HUES6 (cell line): ENCODE measurements around the gene ZBTB43.

Experiments used
- H3K27ac ChIP-seq: 2 replicates; pipeline ENCODE4 v1.7.0; 2013; ENCODE audit warnings: low read depth, mild to moderate bottlenecking, low read length, inconsistent platforms
- H3K27me3 ChIP-seq: 2 replicates; pipeline ENCODE4 v1.6.1; 2013; ENCODE audit warnings: low read length; ENCODE audit not compliant: control insufficient read depth, insufficient read depth
- H3K36me3 ChIP-seq: 2 replicates; pipeline ENCODE4 v1.6.1; 2013; ENCODE audit warnings: low read length; ENCODE audit not compliant: control insufficient read depth, insufficient read depth
- H3K4me1 ChIP-seq: 2 replicates; pipeline ENCODE4 v1.6.1; 2013; ENCODE audit warnings: low read length; ENCODE audit not compliant: control insufficient read depth, insufficient read depth
- H3K4me3 ChIP-seq: 2 replicates; pipeline ENCODE4 v1.5.1; 2013; ENCODE audit warnings: low read depth, low read length
- H3K9ac ChIP-seq: one replicate; pipeline ENCODE4 v1.6.1; 2013; ENCODE audit warnings: mild to moderate bottlenecking, low read length
- H3K9me3 ChIP-seq: 2 replicates; pipeline ENCODE4 v1.6.1; 2013; ENCODE audit warnings: low read depth, low read length; ENCODE audit not compliant: control insufficient read depth, insufficient read depth

The ZBTB43 gene

GRCh38 chr9:126842977-126843799, 38.3 kb downstream of the ZBTB43 start:
- Histone ChIP-seq H3K36me3 (no peaks in the 10 kb centered on the region), H3K4me1 (no peaks in the 10 kb centered on the region), H3K9ac (no peak overlapping the region), H3K27me3 (no peaks in the 10 kb centered on the region), H3K9me3 (no peaks in the 10 kb centered on the region), H3K4me3 (no peak overlapping the region), H3K27ac (no peak overlapping the region)

GRCh38 chr9:126844085-126844484, 39.2 kb downstream of the ZBTB43 start:
- Histone ChIP-seq H3K27ac (no peak overlapping the region), H3K36me3 (no peaks in the 10 kb centered on the region), H3K9me3 (no peaks in the 10 kb centered on the region), H3K4me1 (no peaks in the 10 kb centered on the region), H3K4me3 (no peak overlapping the region), H3K27me3 (no peaks in the 10 kb centered on the region), H3K9ac (no peak overlapping the region)

- H3K4me1 ChIP-seq: no peaks in the 10 kb centered on the region
- H3K9me3 ChIP-seq: no peaks in the 10 kb centered on the region
- H3K27me3 ChIP-seq: peaks cover 5% of the 10 kb centered on the region; the same call in 1 of the 2 replicates
- H3K9ac ChIP-seq: no peak overlapping the region
- H3K36me3 ChIP-seq: no peaks in the 10 kb centered on the region
- H3K4me3 ChIP-seq: no peak overlapping the region
- H3K27ac ChIP-seq: no peak overlapping the region
These were observed 42.2 kb downstream of the ZBTB43 start for GRCh38 chr9:126847051-126847450.

- Histone ChIP-seq H3K27ac (no peak overlapping the region), H3K4me1 (no peaks in the 10 kb centered on the region), H3K9me3 (no peaks in the 10 kb centered on the region), H3K9ac (no peak overlapping the region), H3K4me3 (no peak overlapping the region), H3K27me3 (peaks cover 5% of the 10 kb centered on the region; the same call in 1 of the 2 replicates), H3K36me3 (no peaks in the 10 kb centered on the region)
These were observed 44.9 kb downstream of the ZBTB43 start for GRCh38 chr9:126849591-126850225.

- no peaks in the 10 kb centered on the region for H3K36me3 ChIP-seq
- no peak overlapping the region for H3K27ac ChIP-seq
- H3K27me3 ChIP-seq: peaks cover 5% of the 10 kb centered on the region; the same call in 1 of the 2 replicates
- no peak overlapping the region for H3K9ac ChIP-seq
- no peaks in the 10 kb centered on the region for H3K4me1 ChIP-seq
- H3K9me3 ChIP-seq: no peaks in the 10 kb centered on the region
- no peak overlapping the region for H3K4me3 ChIP-seq
These were observed 46.5 kb downstream of the ZBTB43 start for GRCh38 chr9:126851286-126851880.

GRCh38 chr9:126852086-126852688, 47.3 kb downstream of the ZBTB43 start:
- Histone ChIP-seq H3K4me1 (no peaks in the 10 kb centered on the region), H3K27ac (no peak overlapping the region), H3K4me3 (no peak overlapping the region), H3K9me3 (no peaks in the 10 kb centered on the region), H3K27me3 (peaks cover 5% of the 10 kb centered on the region; the same call in 1 of the 2 replicates), H3K36me3 (no peaks in the 10 kb centered on the region), H3K9ac (no peak overlapping the region)

- Histone ChIP-seq H3K4me1 (no peaks in the 10 kb centered on the region), H3K9ac (no peak overlapping the region), H3K9me3 (no peaks in the 10 kb centered on the region), H3K36me3 (no peaks in the 10 kb centered on the region), H3K27ac (no peak overlapping the region), H3K4me3 (no peak overlapping the region), H3K27me3 (peaks cover 5% of the 10 kb centered on the region; the same call in 1 of the 2 replicates)
These were observed 48.8 kb downstream of the ZBTB43 start for GRCh38 chr9:126853667-126854066.

GRCh38 chr9:126854734-126855133, 49.9 kb downstream of the ZBTB43 start:
- Histone ChIP-seq H3K4me1 (peaks cover 4% of the 10 kb centered on the region; the same call in 1 of the 2 replicates), H3K27me3 (peaks cover 5% of the 10 kb centered on the region; the same call in 1 of the 2 replicates), H3K9me3 (no peaks in the 10 kb centered on the region), H3K27ac (no peak overlapping the region), H3K4me3 (no peak overlapping the region), H3K9ac (no peak overlapping the region), H3K36me3 (no peaks in the 10 kb centered on the region)

- peaks cover 2% of the 10 kb centered on the region; the same call in 1 of the 2 replicates for H3K27me3 ChIP-seq
- no peaks in the 10 kb centered on the region for H3K36me3 ChIP-seq
- H3K4me3 ChIP-seq: no peak overlapping the region
- H3K4me1 ChIP-seq: peaks cover 4% of the 10 kb centered on the region; the same call in 1 of the 2 replicates
- no peak overlapping the region for H3K9ac ChIP-seq
- H3K9me3 ChIP-seq: no peaks in the 10 kb centered on the region
- no peak overlapping the region for H3K27ac ChIP-seq
These were observed 51.6 kb downstream of the ZBTB43 start for GRCh38 chr9:126856326-126856877.

- Histone ChIP-seq H3K9me3 (no peaks in the 10 kb centered on the region), H3K36me3 (no peaks in the 10 kb centered on the region), H3K27ac (no peak overlapping the region), H3K9ac (no peak overlapping the region), H3K4me3 (no peak overlapping the region), H3K4me1 (peaks cover 12% of the 10 kb centered on the region), H3K27me3 (no peaks in the 10 kb centered on the region)
These were observed 52.6 kb downstream of the ZBTB43 start for GRCh38 chr9:126857261-126857960.
